Transverse colon (tissue), 4 donors: ENCODE data around the gene KLK3. TPM values are rescaled to one million over a fixed set of nuclear protein-coding genes. Genes with fewer than 3 reads are reported as not detected.
"Not testable (repeated sequence)": the region's sequence is repeated elsewhere in the genome, so short reads cannot be mapped to it uniquely, and the experiment has no call there.

Source experiments
- DNase-seq: peaks from one replicate; pipeline ENCODE4 v3.0.0-alpha.2; 2019
- H3K27ac ChIP-seq, 4 donors: fragments of 200-600 bp; sonication (generic); 2 replicates each; pipeline ENCODE4 v1.5.1; 2016 to 2018; ENCODE audit warnings: inconsistent platforms in 4 of 4
- H3K27me3 ChIP-seq: fragments of 200-600 bp; sonication (generic); 2 replicates; pipeline ENCODE4 v1.5.1; 2017; ENCODE audit warnings: inconsistent platforms
- H3K36me3 ChIP-seq, 4 donors: fragments of 200-600 bp; sonication (generic); 2 replicates each; pipeline ENCODE4 v1.5.1; 2017 to 2019; ENCODE audit warnings: inconsistent platforms in 4 of 4
- H3K4me1 ChIP-seq, 4 donors: fragments of 200-600 bp; sonication (generic); 2 replicates each; pipeline ENCODE4 v1.5.1; 2017 to 2020; ENCODE audit warnings: inconsistent platforms in 4 of 4
- H3K4me3 ChIP-seq, 4 donors: fragments of 200-600 bp; sonication (generic); 1 replicate in 1 of 4; 2 replicates in 3 of 4; pipeline versions ENCODE4 v1.5.1 to v1.6.1; 2017 to 2019; ENCODE audit warnings: inconsistent platforms in 4 of 4
- H3K9me3 ChIP-seq, 2 donors: fragments of 200-600 bp; sonication (generic); 2 replicates each; pipeline ENCODE4 v1.5.1; 2017 to 2019; ENCODE audit warnings: inconsistent platforms in 2 of 2
- CTCF ChIP-seq, 5 experiments: fragments of 200-600 bp in 3 of 5; fragments of 450-650 bp in 2 of 5; sonication (generic) in 3 of 5; IDR thresholded peaks; 1 replicate in 2 of 5; 2 replicates in 3 of 5; pipeline ENCODE4 v1.5.1; 2016 to 2017; ENCODE audit warnings: antibody characterized with exemption in 5 of 5, inconsistent platforms in 3 of 5, mild to moderate bottlenecking in 2 of 5, moderate library complexity in 1 of 5
- EP300 ChIP-seq: sonication (generic); formaldehyde crosslinking; IDR thresholded peaks from one replicate; pipeline ENCODE4 v1.6.1; 2017; ENCODE audit warnings: antibody characterized with exemption, low read depth
- POLR2A ChIP-seq: fragments of 450-650 bp; IDR thresholded peaks from one replicate; pipeline ENCODE4 v1.6.1; 2016; ENCODE audit warnings: antibody characterized with exemption, mild to moderate bottlenecking, moderate library complexity
- POLR2AphosphoS5 ChIP-seq, 3 donors: sonication (generic); formaldehyde crosslinking; IDR thresholded peaks; one replicate each; pipeline ENCODE4 v1.6.1; 2016; ENCODE audit warnings: antibody characterized with exemption in 3 of 3
- WGBS, 2 donors: methylation state at CpG; one replicate each; pipeline ENCODE4 v1.1.5; 2018; ENCODE audit warnings: low coverage in 1 of 2; 5-methylcytosine and 5-hydroxymethylcytosine counted together
- in situ Hi-C, 4 donors: fragments of 200-750 bp; cut with MboI; loops; one replicate each; pipeline versions ENCODE4 v1.15.0 to v1.15.1; 2017; ENCODE audit warnings: low sequenced_read_pairs in 3 of 4, low pct_ligation_motif_present in 1 of 4, low pct_unique_long_range_greater_than_20kb in 1 of 4
- intact Hi-C: fragments of 100-400 bp; cut with DNase I; formaldehyde crosslinking; loops from one replicate; pipeline ENCODE4 v1.15.1; 2023; ENCODE audit warnings: low total_unique reads
- total RNA-seq, 4 donors: library from RNA; depleted of rRNA; stranded (reverse); fragments of >200 nt; gene quantifications; one replicate each; pipeline ENCODE4 v1.1.0, GENCODE V29; 2016

Gene KLK3
- 10 to 100 TPM in 1 of 4 donors, 1 to 10 TPM in 3; 2.9 to 66.9 (median 4.9) TPM for total RNA-seq

GRCh38 chr19:50854636-50855410 is at the start of gene KLK3:
Gene KLK3 (plus strand): TSS chr19:50854915. CDS start chr19:50854956, 41 bp downstream.
- in situ Hi-C loops: no loop called here

DNA sequence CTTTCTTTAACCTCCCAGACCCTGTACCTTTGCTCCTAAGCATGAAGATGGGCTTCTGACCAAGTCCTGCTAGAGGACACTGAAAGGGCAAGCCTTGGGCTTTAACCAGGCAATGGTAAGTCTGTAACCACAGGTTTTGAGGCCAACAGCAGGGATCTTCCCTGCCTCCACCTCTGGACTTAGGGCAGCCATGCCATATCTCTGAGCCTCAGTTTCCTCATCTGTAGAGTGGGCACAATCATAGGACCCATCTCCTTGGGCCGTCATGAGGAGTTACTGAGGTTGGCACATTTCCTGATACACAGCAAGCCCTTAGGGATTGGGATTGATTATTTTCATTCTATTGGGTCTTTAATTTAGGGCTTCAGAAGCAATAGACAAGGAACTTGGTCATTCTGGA is 45.9 kb upstream of the KLK3 start:
- Histone ChIP-seq H3K4me3 (no peak overlapping the region), H3K27ac (no peak overlapping the region), H3K27me3 (no peaks in the 10 kb centered on the region), H3K4me1 (peaks cover 1 to 9% (median 7%) of the 10 kb centered on the region in 4 donors), H3K36me3 (no peaks in the 10 kb centered on the region), H3K9me3 (no peaks in the 10 kb centered on the region)
- in situ Hi-C loops (no loop called here), intact Hi-C loops (no loop called here)
- TF ChIP-seq POLR2AphosphoS5 (IDR thresholded peaks at IDR 0.05): no peak
- TF ChIP-seq POLR2A: no peak
- TF ChIP-seq CTCF (IDR thresholded peaks at IDR 0.05): no peak
- no peak for TF ChIP-seq EP300
- DNase-seq: no peak
- 55% methylated on average over 1 of the region's 1 CpG; no CpG with 5 or more reads in 1 of the 2 donors for WGBS, 2 donors

More at GRCh38 chr19:50854636-50855410, at the start of gene KLK3:
- no peak for DNase-seq
- Histone ChIP-seq H3K4me1 (no peaks in the 10 kb centered on the region), H3K4me3 (no peak within 1 kb of the TSS), H3K27me3 (peaks cover 23% of the 10 kb centered on the region), H3K36me3 (no peaks in the 10 kb centered on the region), H3K9me3 (no peaks in the 10 kb centered on the region), H3K27ac (no peak within 1 kb of the TSS)
- TF ChIP-seq EP300 (no peak), CTCF (IDR thresholded peaks at IDR 0.05) (no peak), POLR2A (no peak), POLR2AphosphoS5 (IDR thresholded peaks at IDR 0.05) (no peak)
- intact Hi-C loops: no loop called here
- WGBS, 2 donors: 61 to 100% methylated on average over 1 to 8 of the region's 9 CpGs

DNA sequence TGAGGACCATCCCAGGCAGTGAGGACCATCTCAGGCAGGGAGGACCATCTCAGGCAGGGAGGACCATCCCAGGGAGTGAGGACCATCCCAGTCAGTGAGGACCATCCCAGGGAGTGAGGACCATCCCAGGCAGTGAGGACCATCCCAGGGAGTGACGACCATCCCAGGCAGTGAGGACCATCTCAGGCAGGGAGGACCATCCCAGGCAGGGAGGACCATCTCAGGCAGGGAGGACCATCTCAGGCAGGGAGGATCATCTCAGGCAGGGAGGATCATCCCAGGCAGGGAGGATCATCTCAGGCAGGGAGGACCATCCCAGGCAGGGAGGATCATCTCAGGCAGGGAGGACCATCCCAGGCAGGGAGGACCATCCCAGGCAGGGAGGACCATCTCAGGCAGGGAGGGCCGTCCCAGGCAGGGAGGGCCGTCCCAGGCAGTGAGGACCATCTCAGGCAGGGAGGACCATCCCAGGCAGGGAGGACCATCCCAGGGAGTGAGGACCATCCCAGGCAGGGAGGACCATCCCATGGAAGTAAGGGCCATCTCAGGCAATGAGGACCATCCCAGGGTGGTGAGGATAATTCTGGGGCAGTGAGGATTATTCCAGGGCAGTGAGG is 43.0 kb upstream of the KLK3 start:
- WGBS, 2 donors: 90% methylated on average over 3 of the region's 3 CpGs; no CpG with 5 or more reads in 1 of the 2 donors
- H3K4me3 ChIP-seq, DNase-seq, H3K36me3 ChIP-seq, H3K4me1 ChIP-seq, intact Hi-C loops, H3K27ac ChIP-seq, H3K27me3 ChIP-seq, H3K9me3 ChIP-seq, in situ Hi-C loops: not testable (repeated sequence)

DNA sequence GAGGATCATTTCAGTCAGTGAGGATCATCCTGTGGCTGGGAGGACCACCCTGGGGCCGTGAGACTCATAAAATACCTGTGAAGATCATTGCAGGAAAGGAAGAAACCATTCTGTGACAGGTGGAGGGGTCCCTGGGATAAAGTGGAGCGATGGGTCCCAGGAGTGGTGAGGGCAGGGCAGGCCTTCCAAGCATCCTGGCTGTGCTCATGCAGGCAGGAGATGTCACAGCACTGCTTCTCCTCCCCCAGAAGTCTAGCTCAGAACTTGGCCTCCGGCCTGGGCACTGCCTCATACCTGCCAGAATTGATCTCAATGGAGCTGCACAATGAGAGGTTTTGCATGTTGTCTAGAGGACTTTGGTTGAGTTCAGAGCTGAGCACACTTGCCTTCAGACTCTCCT is 42.2 kb upstream of the KLK3 start:
- intact Hi-C loops (no loop called here), in situ Hi-C loops (no loop called here)
- TF ChIP-seq POLR2AphosphoS5 (IDR thresholded peaks at IDR 0.05) (no peak), CTCF (IDR thresholded peaks at IDR 0.05) (no peak), POLR2A (no peak), EP300 (no peak)
- no peak for DNase-seq
- 76% methylated on average over 3 of the region's 3 CpGs; no CpG with 5 or more reads in 1 of the 2 donors for WGBS, 2 donors
- Histone ChIP-seq H3K9me3 (no peaks in the 10 kb centered on the region), H3K27ac (no peak overlapping the region), H3K36me3 (no peaks in the 10 kb centered on the region), H3K27me3 (peaks cover 13% of the 10 kb centered on the region), H3K4me3 (no peak overlapping the region), H3K4me1 (no peaks in the 10 kb centered on the region)
